HepG2 (cell line): ENCODE data around the gene PKP3. TPM values are rescaled to one million over a fixed set of nuclear protein-coding genes. Genes with fewer than 3 reads are reported as not detected.
A peak's percentile ranks its signal among the peaks of the same experiment; 100 is the strongest.

Experiments
- ATM ChIP-seq: fragments of 450-650 bp; IDR thresholded peaks from 2 replicates; pipeline ENCODE4 v1.7.1; 2017; ENCODE audit warnings: mild to moderate bottlenecking, borderline replicate concordance
- NCOA2 ChIP-seq: sonication (generic); formaldehyde crosslinking; IDR thresholded peaks from 2 replicates; pipeline ENCODE4 v1.8.0; 2022; ENCODE audit warnings: inconsistent platforms
- ZNF577 ChIP-seq: sonication (generic); formaldehyde crosslinking; IDR thresholded peaks from 2 replicates; pipeline ENCODE4 v1.4.0; 2020; ENCODE audit warnings: mild to moderate bottlenecking, low read depth, missing genetic modification reagents, borderline replicate concordance
- polyA plus RNA-seq, 8 experiments: library from polyadenylated mRNA; depleted of rRNA in 3 of 8; stranded (reverse) in 7 of 8; unstranded in 1 of 8; fragments of >200 nt; fragmentation: Illumina TruSeq in 4 of 8; extraction: Trizol in 4 of 8; gene quantifications; 2 replicates each; pipeline versions ENCODE4 v1.2.1 to v1.2.3, GENCODE V29; 2011 to 2016; ENCODE audit warnings: low read depth in 4 of 8, missing spikeins in 1 of 8, mixed read lengths in 1 of 8; ENCODE audit not compliant: insufficient read depth in 1 of 8
- total RNA-seq, 5 experiments: library from RNA; depleted of rRNA; stranded (reverse); fragments of >200 nt; fragmentation: Illumina TruSeq; extraction: Trizol; gene quantifications; 2 replicates each; pipeline ENCODE4 v1.2.3, GENCODE V29; 2016; ENCODE audit warnings: low read depth in 1 of 5
- TF ChIP-seq, protein P1 (sequence below): sonication (generic); formaldehyde crosslinking; IDR thresholded peaks from 2 replicates; pipeline ENCODE4 v1.9.0; 2021; ENCODE audit warnings: missing genetic modification reagents, mild to moderate bottlenecking, borderline replicate concordance
- TF ChIP-seq, protein P2 (sequence below), 2 experiments: sonication (generic) in 1 of 2; formaldehyde crosslinking in 1 of 2; IDR thresholded peaks; 2 replicates each; pipeline versions ENCODE4 v1.4.0 to v1.6.1; 2018 to 2020; ENCODE audit warnings: missing genetic modification reagents in 2 of 2, borderline replicate concordance in 1 of 2, low read depth in 1 of 2, mild to moderate bottlenecking in 1 of 2, missing biosample characterization in 1 of 2

Gene PKP3
- total and polyA plus RNA-seq, 2 of the 13 experiments (the other 11 are each of a cell fraction or from before 2014, with no cell fraction given) = 18.0 to 28.7 TPM

DNA sequence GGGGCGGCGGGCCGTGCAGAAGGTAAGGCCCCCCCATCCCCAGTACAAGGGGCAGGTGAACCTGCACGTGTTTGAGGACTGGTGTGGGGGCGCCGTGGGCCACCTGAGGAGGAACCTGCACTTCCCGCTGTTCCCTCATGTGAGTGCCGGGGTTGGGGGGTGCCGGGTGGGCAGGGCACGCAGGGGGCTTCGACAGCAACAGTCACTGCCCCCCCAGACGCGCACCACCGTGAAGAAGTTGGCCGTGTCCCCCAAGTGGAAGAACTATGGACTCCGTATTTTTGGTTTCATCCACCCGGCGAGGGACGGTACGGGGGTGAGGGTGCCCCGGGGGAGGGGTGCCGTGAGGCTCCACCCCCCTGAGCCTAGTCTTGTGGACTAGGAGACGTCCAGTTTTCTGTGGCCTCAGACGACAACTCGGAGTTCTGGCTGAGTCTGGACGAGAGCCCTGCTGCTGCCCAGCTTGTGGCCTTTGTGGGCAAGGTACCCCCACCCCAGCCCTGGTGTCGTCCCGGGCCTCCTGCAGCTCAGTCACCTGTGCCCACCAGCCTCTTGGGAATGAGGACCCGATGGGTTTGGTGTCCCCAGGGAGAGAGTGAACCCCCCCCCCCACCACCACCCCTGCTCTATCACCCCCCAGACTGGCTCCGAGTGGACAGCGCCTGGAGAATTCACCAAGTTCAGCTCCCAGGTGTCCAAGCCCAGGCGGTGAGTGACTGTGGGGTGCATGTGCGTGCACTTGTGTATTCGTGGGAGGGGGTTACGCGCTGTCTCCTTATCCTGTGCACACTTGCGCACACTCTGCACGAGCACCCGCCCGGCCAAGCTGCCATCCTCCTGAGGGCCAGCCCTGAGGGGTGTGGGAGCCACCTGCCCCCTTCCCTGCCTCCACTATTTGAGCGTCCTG, 20.9 kb upstream of the PKP3 start (continued):
- TF ChIP-seq ZNF577 (CRISPR knock-in tag) (no peak), ATM (no peak), NCOA2 (no peak)
- TF ChIP-seq, protein P1, sequence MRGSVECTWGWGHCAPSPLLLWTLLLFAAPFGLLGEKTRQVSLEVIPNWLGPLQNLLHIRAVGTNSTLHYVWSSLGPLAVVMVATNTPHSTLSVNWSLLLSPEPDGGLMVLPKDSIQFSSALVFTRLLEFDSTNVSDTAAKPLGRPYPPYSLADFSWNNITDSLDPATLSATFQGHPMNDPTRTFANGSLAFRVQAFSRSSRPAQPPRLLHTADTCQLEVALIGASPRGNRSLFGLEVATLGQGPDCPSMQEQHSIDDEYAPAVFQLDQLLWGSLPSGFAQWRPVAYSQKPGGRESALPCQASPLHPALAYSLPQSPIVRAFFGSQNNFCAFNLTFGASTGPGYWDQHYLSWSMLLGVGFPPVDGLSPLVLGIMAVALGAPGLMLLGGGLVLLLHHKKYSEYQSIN (CRISPR knock-in tag) = no peak
- TF ChIP-seq, protein P2, sequence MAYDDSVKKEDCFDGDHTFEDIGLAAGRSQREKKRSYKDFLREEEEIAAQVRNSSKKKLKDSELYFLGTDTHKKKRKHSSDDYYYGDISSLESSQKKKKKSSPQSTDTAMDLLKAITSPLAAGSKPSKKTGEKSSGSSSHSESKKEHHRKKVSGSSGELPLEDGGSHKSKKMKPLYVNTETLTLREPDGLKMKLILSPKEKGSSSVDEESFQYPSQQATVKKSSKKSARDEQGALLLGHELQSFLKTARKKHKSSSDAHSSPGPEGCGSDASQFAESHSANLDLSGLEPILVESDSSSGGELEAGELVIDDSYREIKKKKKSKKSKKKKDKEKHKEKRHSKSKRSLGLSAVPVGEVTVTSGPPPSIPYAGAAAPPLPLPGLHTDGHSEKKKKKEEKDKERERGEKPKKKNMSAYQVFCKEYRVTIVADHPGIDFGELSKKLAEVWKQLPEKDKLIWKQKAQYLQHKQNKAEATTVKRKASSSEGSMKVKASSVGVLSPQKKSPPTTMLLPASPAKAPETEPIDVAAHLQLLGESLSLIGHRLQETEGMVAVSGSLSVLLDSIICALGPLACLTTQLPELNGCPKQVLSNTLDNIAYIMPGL (CRISPR knock-in tag; IDR thresholded peaks at IDR 0.05; ENCODE audit: borderline replicate concordance in 1 of 2, low read depth in 1 of 2) = peak in 1 of 2 experiments; percentile 2; a peak in 1 of 4 replicates
- TF ChIP-seq, all 625 proteins: peak for 7
